Measurements from ENCODE around the gene KCNF1.

The KCNF1 gene

GRCh38 chr2:10884574-10884975, 27.2 kb upstream of the KCNF1 start:
- Histone ChIP-seq H3K79me2 (ENCODE audit: insufficient read depth, low read length) (no peaks in the 10 kb centered on the region), H3K9me3 (ENCODE audit: insufficient read depth, low read length, severe bottlenecking) (no peaks in the 10 kb centered on the region), H3K4me1 (ENCODE audit: insufficient read depth, low read length) (no peaks in the 10 kb centered on the region), H3K4me2 (ENCODE audit: insufficient read depth, low read length) (no peak overlapping the region), H3K36me3 (ENCODE audit: insufficient read depth, low read length) (no peaks in the 10 kb centered on the region), H3K27me3 (ENCODE audit: insufficient read depth, low read length, poor library complexity) (peaks cover 13% of the 10 kb centered on the region), H2AFZ (ENCODE audit: low read depth, low read length) (no peak overlapping the region), H4K20me1 (ENCODE audit: insufficient read depth, low read length) (no peaks in the 10 kb centered on the region), H3K4me3 (ENCODE audit: low read depth in 1 of 2, low read length in 2 of 2) (no peak overlapping the region), H3K27ac (ENCODE audit: low read length) (no peak overlapping the region), H3K9ac (ENCODE audit: low read depth, low read length) (no peak overlapping the region)
- ATAC-seq (ENCODE audit: insufficient read depth, low read depth) = no peak
- TF ChIP-seq EZH2 (IDR thresholded peaks at IDR 0.05; ENCODE audit: borderline replicate concordance, low read depth, low read length, severe bottlenecking) = no peak
- no peak for TF ChIP-seq CTCF (IDR thresholded peaks at IDR 0.05; ENCODE audit: borderline replicate concordance, extremely low read depth, low read length, poor library complexity, severe bottlenecking)
- DNase-seq = no peak

DNA sequence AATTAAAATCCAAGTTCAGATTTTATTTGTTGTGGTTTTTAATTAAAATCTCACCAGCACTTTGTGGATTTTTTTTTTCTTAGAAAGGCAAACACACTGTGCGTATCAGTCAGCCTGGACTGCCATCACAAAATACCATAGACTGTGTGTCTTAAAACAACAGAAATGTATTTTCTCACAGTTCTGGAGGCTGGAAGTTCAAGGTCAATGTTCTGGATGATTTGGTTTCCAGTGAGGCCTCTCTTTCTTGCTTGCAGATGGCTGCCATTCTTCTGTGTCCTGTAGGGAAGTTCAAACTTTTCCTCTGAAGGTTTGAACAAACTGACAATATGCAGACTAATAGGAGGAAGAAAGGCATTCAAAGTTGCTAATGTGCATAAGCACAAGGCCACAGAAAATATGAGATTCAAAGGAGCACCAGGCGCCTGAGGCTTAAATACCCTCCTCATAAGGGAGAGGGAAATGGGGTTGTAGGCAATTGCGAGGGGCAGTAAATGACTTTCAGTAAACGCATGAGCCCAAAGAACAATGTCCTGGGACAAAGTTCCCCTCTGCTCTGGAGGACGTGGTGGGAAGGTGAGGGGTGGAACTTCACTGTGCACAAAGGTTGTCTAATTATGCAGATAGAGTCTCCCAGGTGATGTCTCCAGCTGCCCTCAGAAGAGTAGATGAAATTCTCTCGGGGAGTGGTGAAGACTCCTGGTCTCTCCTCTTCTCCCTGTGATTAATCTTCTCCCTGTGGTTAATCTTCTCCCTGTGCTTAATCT, 26.5 kb upstream of the KCNF1 start:
- no peak overlapping the region for H2AFZ ChIP-seq (ENCODE audit: low read depth, low read length)
- no peak for TF ChIP-seq CTCF (IDR thresholded peaks at IDR 0.05; ENCODE audit: borderline replicate concordance, extremely low read depth, low read length, poor library complexity, severe bottlenecking)
- no peak for TF ChIP-seq EZH2 (IDR thresholded peaks at IDR 0.05; ENCODE audit: borderline replicate concordance, low read depth, low read length, severe bottlenecking)
- H3K79me2 ChIP-seq (ENCODE audit: insufficient read depth, low read length) = no peaks in the 10 kb centered on the region
- no peaks in the 10 kb centered on the region for H3K36me3 ChIP-seq (ENCODE audit: insufficient read depth, low read length)
- H4K20me1 ChIP-seq (ENCODE audit: insufficient read depth, low read length) = no peaks in the 10 kb centered on the region
- no peak overlapping the region for H3K4me2 ChIP-seq (ENCODE audit: insufficient read depth, low read length)
- H3K4me3 ChIP-seq (ENCODE audit: low read depth in 1 of 2, low read length in 2 of 2) = no peak overlapping the region
- no peak overlapping the region for H3K27ac ChIP-seq (ENCODE audit: low read length)
- no peaks in the 10 kb centered on the region for H3K4me1 ChIP-seq (ENCODE audit: insufficient read depth, low read length)
- no peak overlapping the region for H3K9ac ChIP-seq (ENCODE audit: low read depth, low read length)
- DNase-seq = no peak
- no peak for ATAC-seq (ENCODE audit: insufficient read depth, low read depth)
- H3K9me3 ChIP-seq (ENCODE audit: insufficient read depth, low read length, severe bottlenecking) = no peaks in the 10 kb centered on the region
- H3K27me3 ChIP-seq (ENCODE audit: insufficient read depth, low read length, poor library complexity) = peaks cover 16% of the 10 kb centered on the region

DNA sequence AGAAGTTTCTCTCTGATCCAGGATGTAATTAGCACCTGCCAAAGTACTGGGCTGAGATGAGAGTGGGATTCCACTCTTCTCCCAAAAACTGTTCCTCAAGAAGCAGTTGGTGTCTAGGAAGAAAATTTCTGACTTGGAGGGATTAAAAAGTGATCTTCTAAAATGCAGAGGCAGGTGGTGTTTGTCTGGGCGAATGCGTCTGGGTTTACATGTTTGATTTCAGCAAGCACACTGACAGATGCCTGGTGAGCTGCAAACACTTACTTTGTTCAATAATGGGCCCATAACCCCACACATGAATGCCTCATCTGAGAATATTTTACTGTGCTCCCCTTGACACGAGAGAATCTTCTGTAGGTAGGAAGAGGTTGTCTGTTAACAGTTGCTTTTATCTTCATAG, 24.3 kb upstream of the KCNF1 start:
- TF ChIP-seq EZH2 (IDR thresholded peaks at IDR 0.05; ENCODE audit: borderline replicate concordance, low read depth, low read length, severe bottlenecking) (no peak), CTCF (IDR thresholded peaks at IDR 0.05; ENCODE audit: borderline replicate concordance, extremely low read depth, low read length, poor library complexity, severe bottlenecking) (no peak)

More for the DNA sequence above, 24.3 kb upstream of the KCNF1 start:
- Histone ChIP-seq H2AFZ (ENCODE audit: low read depth, low read length) (no peak overlapping the region), H4K20me1 (ENCODE audit: insufficient read depth, low read length) (no peaks in the 10 kb centered on the region), H3K4me3 (ENCODE audit: low read depth in 1 of 2, low read length in 2 of 2) (no peak overlapping the region), H3K27me3 (ENCODE audit: insufficient read depth, low read length, poor library complexity) (peaks cover 16% of the 10 kb centered on the region), H3K4me2 (ENCODE audit: insufficient read depth, low read length) (no peak overlapping the region), H3K9ac (ENCODE audit: low read depth, low read length) (no peak overlapping the region), H3K27ac (ENCODE audit: low read length) (no peak overlapping the region), H3K9me3 (ENCODE audit: insufficient read depth, low read length, severe bottlenecking) (no peaks in the 10 kb centered on the region), H3K4me1 (ENCODE audit: insufficient read depth, low read length) (no peaks in the 10 kb centered on the region), H3K36me3 (ENCODE audit: insufficient read depth, low read length) (no peaks in the 10 kb centered on the region), H3K79me2 (ENCODE audit: insufficient read depth, low read length) (no peaks in the 10 kb centered on the region)
- DNase-seq = no peak
- ATAC-seq (ENCODE audit: insufficient read depth, low read depth) = no peak

Data from DND-41 (cell line).